Measurements from ENCODE around the gene CYSTM1.

Gene CYSTM1

GRCh38 chr5:140208065-140208464, 33.1 kb downstream of the CYSTM1 start:
- no peak for DNase-seq (ENCODE audit: low spot score)

GRCh38 chr5:140213370-140213983, 38.5 kb downstream of the CYSTM1 start:
- DNase-seq (ENCODE audit: low spot score), result no peak

- DNase-seq (ENCODE audit: low spot score), result no peak
Measured at GRCh38 chr5:140214831-140215230, 39.8 kb downstream of the CYSTM1 start.

GRCh38 chr5:140215276-140215675, 40.3 kb downstream of the CYSTM1 start:
- no peak for DNase-seq (ENCODE audit: low spot score)

GRCh38 chr5:140216478-140217074, 41.6 kb downstream of the CYSTM1 start:
- DNase-seq (ENCODE audit: low spot score), result no peak

DNA sequence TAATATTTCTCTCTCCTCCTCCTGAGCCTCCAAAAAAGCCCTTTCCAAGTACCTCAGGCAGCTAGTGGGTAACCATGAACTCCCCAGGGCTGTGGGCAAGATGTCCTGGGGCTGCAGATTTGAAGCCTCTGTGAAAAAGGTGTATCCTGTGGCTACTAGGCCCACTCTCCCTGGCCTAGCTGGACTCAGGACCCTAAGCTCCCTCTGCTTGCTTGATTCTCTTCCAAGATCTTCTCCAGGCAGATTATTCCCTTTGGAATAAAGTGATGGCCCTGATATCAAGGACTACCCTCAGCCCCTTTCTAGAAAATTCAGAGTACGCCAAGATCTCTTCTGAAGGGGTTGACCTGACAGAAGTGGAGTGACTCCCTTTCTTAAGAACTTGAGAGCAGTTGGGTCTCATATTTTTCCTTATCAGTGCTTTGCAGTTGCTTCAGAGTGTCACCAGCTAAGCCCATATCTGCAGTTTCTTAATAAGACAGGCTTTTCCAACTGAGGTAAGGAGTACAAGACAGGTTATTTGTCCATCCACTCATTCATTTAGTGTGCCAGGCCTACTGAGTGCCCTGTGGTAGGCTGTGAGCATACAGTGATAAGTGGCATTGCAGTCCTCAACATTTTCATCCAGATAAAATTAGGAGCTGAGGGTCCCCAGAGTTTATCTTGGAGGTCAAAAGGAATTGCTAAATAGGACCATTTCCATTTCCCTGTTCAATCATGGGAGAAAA, 42.5 kb downstream of the CYSTM1 start:
- no peak for DNase-seq (ENCODE audit: low spot score)

DNA sequence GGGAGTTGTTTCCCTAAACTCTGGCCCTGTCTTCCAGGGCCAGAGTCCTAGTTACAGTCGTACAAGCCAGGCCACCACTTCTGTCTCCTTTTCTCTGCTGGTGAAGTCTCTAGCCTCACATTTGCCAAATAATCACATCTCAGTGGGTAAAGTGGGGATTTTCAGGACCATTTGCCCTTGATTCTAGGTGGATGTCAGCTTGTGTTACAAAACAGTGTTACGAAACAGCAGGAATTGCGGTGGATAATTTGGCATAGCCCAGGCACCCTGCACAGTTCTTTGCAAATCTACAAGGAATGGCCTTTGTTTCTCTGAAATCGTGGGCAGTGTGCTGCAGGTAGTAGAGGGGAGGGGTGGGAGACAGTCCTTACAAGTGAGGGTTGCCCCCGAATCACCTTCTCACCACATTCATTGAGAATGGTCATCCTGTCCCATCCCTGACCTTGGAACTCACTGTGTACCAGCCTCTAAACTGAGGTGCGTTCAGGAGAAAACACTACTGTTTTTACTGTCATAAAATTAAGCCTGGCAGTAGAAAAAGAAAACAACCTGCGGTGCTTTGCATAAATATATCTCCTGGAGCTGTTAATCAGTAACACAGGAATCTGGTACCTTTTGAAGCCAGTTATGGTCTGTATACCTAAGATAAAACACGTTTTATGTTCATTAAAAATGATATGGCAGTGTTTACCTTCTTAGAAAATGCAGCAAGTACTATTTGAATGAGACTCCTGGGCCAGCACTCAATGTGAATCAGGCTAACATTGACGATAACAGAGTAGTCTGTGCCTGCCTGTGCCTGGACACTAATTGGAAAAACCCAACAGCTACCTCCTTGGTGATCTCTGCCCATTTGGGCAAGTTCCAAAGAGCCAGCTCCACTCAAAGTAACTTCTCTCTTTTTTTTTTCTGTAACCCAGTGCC, 44.3 kb downstream of the CYSTM1 start:
- DNase-seq (ENCODE audit: low spot score), result no peak

DNA sequence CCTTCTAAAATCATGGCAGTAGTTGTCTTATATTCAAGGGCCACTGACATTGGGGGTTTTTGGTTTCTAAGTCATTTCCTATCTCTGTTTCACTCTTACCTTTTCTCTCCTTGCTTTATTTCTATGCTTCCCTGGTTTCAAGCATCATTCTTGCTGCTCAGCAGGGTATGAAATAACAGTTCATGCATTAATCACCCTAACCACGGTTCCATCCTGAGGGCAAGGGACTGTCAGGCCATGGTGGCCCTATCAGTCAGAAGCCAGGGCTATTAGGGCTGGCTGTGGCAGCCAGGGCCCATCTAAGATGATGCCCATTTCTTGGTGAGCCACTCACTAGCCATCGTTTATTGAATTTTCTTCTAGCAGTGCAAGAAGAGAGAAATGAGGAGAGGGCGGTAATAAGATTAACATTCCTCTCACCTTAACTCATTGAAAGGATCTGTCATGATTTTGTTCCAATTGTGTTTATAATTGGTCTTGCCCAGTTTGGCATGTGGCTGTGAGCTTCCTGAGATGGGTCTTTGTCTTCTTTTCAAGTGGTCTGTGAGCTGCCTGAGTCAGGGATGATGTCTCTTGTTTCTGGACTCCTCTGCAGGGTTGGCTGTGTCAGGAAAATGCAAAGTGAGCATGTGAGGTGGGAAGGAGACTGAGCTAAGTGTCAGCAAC, 45.2 kb downstream of the CYSTM1 start:
- no peak for DNase-seq (ENCODE audit: low spot score)

GRCh38 chr5:140220698-140221064, 45.7 kb downstream of the CYSTM1 start:
- no peak for DNase-seq (ENCODE audit: low spot score)

DNA sequence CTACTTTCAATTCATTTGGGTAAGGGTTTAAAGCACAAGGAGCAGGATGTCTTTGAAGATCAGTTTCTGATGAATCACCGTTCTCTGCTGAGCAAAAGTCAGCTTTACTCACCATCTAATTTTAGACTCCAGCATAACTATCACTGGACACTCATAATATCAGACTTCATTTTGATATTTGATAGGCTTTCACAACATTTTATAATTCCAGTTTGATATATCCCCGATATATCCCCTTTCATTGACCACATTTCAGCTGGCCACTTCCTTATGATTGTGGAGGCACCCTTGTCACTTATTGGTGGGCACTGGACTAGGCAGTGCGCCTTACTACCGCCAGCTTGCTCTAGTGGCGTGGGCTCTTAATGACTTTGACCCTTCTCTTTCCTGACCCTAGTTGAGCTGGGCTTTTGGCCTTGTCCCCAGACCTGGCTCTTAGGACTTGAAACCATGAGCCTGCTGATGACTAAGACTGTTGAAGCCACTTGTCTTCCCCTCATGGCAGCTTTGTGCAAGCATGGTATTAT, 46.8 kb downstream of the CYSTM1 start:
- DNase-seq (ENCODE audit: low spot score), result no peak

DNA sequence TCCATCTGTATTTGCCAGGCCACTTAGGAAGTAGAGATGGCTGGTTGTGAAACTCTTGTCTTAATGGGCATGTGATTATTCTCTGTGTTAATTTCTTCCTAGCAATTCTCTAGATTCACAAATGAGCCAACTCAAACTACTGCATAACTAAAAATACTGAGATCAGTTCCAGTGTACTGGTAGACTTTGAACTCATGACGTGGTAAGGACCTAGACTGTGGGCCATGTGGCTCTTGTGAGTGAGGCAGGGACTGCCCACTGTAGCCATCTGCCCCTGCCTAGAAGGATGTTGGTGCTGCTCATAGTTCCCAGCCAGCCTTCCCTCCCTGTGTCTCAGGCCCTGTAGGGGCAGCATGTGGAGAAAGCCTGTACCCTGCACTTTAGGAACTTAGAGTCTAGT, 47.4 kb downstream of the CYSTM1 start:
- DNase-seq (ENCODE audit: low spot score), result no peak

- DNase-seq (ENCODE audit: low spot score), result no peak
Measured at GRCh38 chr5:140223567-140223966, 48.6 kb downstream of the CYSTM1 start.

GRCh38 chr5:140224658-140225057, 49.7 kb downstream of the CYSTM1 start:
- DNase-seq (ENCODE audit: low spot score), result no peak

GRCh38 chr5:140225396-140225795, 50.4 kb downstream of the CYSTM1 start:
- no peak for DNase-seq (ENCODE audit: low spot score)

DNA sequence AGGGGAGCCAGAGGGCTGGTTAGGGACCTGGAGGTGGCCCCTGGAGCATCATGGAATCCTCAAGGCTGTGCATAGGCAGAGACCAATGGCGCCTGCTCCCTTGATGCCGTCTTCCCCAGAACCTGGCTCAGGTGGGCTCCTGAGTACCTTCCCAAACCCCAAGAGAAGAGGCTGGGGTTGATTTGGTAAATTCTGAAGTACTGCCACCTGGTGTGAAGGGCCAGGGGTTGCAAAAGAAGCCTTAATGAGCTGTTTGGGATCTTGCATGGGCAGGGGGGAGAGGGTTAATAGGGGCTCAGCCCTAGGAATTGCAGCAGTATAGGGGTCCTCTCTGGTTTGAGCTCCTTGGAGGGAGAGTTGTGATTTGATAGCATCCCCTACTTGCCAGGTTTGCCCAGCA, 52.1 kb downstream of the CYSTM1 start:
- no peak for DNase-seq (ENCODE audit: low spot score)

GRCh38 chr5:140228364-140228837, 53.4 kb downstream of the CYSTM1 start:
- DNase-seq (ENCODE audit: low spot score), result no peak

DNA sequence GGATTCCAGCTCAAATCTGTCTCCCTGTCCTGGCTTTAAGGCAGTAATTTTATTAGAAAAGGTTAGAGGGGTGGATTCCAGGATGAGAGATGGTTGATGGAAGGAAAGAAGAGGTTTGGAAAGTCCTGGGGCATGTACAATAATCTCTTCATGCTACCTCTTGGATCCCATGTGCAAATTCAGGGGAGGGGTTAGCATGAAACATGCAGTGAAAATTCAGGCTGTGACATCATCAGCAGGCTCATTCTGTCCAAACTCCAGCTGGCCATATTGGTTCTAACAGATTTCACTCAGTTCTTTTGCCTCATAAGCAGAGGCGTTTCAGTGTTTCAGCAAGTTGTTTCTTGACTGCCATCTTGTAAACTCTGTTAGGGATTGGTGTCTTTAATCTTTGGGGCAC, 55.4 kb downstream of the CYSTM1 start:
- no peak for DNase-seq (ENCODE audit: low spot score)

- DNase-seq (ENCODE audit: low spot score), result no peak
Measured at GRCh38 chr5:140232731-140233130, 57.7 kb downstream of the CYSTM1 start.

DNA sequence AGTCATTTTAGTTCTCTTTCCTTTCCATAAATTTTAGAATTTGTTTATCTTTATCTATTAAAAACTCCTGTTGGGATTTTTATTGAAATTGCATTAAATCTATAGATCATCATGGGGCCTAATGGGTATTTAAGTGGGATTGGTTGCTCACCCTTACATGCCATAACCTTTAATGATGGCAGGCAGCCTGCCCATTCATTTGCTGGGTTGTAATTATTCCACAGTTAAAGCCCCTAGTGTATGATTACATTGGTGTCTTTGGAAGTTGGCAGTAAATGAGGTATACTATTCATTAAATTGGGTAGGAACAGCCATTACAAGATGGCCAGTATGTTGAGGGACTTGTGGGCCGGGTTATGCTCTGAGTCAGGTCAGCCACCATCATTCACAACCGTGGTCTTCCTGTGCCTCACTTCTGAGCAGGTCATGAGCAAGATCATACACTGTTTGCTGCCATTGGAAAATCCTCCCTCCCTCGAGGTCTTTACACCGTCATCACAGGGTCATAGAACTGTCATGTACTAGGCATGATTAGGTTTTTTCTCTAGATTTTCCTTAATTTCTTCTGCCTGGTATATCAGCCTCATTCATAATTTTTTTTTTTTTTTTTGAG, 59.5 kb downstream of the CYSTM1 start:
- no peak for DNase-seq (ENCODE audit: low spot score)

DNA sequence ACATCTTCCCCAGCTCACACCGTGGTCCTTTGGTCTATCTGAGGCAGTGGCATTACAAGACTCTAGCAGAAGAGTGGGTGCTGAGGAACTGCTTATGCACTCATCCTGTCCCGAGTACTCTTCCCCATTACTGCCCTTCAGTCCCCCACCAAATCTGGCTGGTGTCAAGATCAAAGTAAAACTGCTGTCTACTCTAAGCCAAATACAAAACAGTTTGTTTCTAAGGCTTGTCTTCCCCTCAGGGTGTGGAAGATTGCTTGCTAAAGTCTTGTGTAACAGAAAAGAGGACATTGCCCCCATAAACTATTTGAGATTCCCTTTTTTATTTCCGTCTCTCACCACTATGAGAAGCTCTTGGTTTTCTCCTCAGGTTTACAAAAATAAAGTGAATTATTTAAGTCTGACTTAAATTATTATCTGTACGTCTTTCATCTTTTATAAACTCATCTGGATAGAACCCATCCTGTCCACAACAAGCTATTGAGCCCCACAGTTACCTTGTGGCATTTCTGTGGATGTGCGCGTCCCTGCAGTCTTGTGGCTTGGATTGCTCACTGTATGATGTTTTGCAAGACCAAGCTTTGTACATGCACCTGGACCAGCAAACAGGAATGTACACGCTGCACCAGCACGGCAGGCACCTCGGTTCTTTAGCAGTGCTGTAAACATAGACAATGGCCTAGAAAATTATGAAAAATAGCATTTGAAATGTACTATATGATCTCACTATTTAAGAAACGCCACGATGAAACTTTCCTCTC, 61.0 kb downstream of the CYSTM1 start:
- DNase-seq (ENCODE audit: low spot score), result no peak
